CD4-positive, alpha-beta T cell treated with Interleukin-6 for 4 hours (primary cell): Measurements from ENCODE around the gene GLG1.
"Not testable (repeated sequence)": the region's sequence is repeated elsewhere in the genome, so short reads cannot be mapped to it uniquely, and the experiment has no call there.

Source experiments
- DNase-seq: peaks from one replicate; pipeline ENCODE4 v3.0.0-alpha.2; 2020; ENCODE audit warnings: mixed read lengths

GLG1 gene

GRCh38 chr16:74574146-74574545 lies 32.8 kb downstream of the GLG1 start:
- no peak for DNase-seq

- DNase-seq: no peak
Measured at GRCh38 chr16:74573622-74574021, 33.3 kb downstream of the GLG1 start.

GRCh38 chr16:74570412-74571301 lies 36.3 kb downstream of the GLG1 start:
- DNase-seq: no peak

- DNase-seq: no peak
Measured at GRCh38 chr16:74568961-74569631, 37.8 kb downstream of the GLG1 start.

GRCh38 chr16:74567901-74568300 lies 39.0 kb downstream of the GLG1 start:
- DNase-seq: no peak

GRCh38 chr16:74565378-74565777 lies 41.5 kb downstream of the GLG1 start:
- DNase-seq: no peak

- no peak for DNase-seq
Measured at GRCh38 chr16:74564451-74564984, 42.4 kb downstream of the GLG1 start.

GRCh38 chr16:74563828-74564263 lies 43.1 kb downstream of the GLG1 start:
- peak; percentile 29 for DNase-seq

GRCh38 chr16:74562117-74562516 lies 44.8 kb downstream of the GLG1 start:
- DNase-seq: no peak

GRCh38 chr16:74561626-74562025 lies 45.3 kb downstream of the GLG1 start:
- DNase-seq: no peak

- no peak for DNase-seq
Measured at GRCh38 chr16:74560912-74561311, 46.0 kb downstream of the GLG1 start.

GRCh38 chr16:74558873-74559272 lies 48.0 kb downstream of the GLG1 start:
- no peak for DNase-seq

GRCh38 chr16:74557275-74557674 lies 49.6 kb downstream of the GLG1 start:
- no peak for DNase-seq

GRCh38 chr16:74556375-74556922 lies 50.5 kb downstream of the GLG1 start:
- no peak for DNase-seq

- DNase-seq: not testable (repeated sequence)
Measured at GRCh38 chr16:74552357-74552756, 54.6 kb downstream of the GLG1 start.

GRCh38 chr16:74550227-74551019 lies 56.5 kb downstream of the GLG1 start:
- DNase-seq: not testable (repeated sequence)

- not testable (repeated sequence) for DNase-seq
Measured at GRCh38 chr16:74546112-74546511, 60.8 kb downstream of the GLG1 start.

GRCh38 chr16:74542911-74543578 lies 63.9 kb downstream of the GLG1 start:
- DNase-seq: not testable (repeated sequence)

- not testable (repeated sequence) for DNase-seq
Measured at GRCh38 chr16:74540663-74541062, 66.3 kb downstream of the GLG1 start.

GRCh38 chr16:74538801-74539200 lies 68.1 kb downstream of the GLG1 start:
- not testable (repeated sequence) for DNase-seq

GRCh38 chr16:74537746-74538145 lies 69.2 kb downstream of the GLG1 start:
- DNase-seq: not testable (repeated sequence)

GRCh38 chr16:74534650-74535049 lies 72.3 kb downstream of the GLG1 start:
- DNase-seq: not testable (repeated sequence)
